OCI-LY1 (cell line): ENCODE results near the gene POLD2.

Experiments
- CTCF ChIP-seq: fragments of 200-600 bp; sonication (generic), shearing (Covaris generic); IDR thresholded peaks from 2 replicates; pipeline ENCODE4 v1.5.1; 2017; ENCODE audit warnings: mild to moderate bottlenecking, antibody characterized with exemption, low read length, moderate library complexity, mixed read lengths
- EZH2 ChIP-seq: fragments of 200-600 bp; sonication (generic), shearing (Covaris generic); IDR thresholded peaks from 2 replicates; pipeline ENCODE4 v1.8.0; 2017; ENCODE audit warnings: borderline replicate concordance, mixed run types, mild to moderate bottlenecking, antibody characterized with exemption, low read length, moderate library complexity, mixed read lengths

GRCh38 chr7:44113764-44114354 is 9.5 kb downstream of the POLD2 start:
- TF ChIP-seq CTCF: no peak
- TF ChIP-seq EZH2: no peak
